ENCODE measurements around the gene NSMCE1. TPM values are rescaled to one million over a fixed set of nuclear protein-coding genes. Genes with fewer than 3 reads are reported as not detected.

NSMCE1 gene
- total RNA-seq, 2 experiments from 2014 or later, result 110 to 127 TPM

DNA sequence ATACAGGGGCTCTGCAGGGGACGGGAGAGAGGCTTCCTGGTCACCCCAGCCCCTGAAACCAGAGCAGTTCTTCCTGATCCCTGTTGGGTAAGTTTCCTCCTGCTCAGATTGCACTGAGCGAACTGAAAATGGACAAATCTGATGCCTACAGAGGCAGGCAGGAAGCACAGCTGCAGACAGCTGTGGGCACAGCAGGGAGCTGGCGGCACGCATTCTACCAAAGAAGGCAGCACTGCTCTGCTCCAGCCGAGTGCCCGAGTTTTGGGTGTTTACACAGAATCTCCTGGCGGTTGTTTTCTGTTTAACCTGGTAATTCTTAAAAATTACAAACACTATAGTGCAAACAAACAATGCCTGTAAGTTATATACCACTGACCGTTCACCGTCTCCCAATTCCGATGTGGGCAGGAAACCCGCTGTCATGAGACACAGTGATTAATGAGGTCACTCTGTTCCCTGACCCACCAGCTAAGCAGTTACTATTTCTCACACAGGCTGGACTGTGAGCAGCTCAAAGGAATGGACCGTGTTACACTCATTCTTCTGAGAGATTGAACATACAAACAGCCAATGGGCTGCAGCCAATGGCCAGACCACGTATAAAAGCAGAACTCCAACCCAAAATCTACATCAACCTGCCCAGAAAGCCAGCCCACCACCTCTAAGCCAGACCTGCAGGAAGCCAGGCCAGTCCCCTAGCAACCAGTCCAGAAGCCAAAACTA is 25.5 kb downstream of the NSMCE1 start:
- peaks cover 5% of the 10 kb centered on the region for H3K9me3 Mint-ChIP-seq (ENCODE audit: low read depth)
- H3K4me3 Mint-ChIP-seq, result peak overlapping the region; percentile 35
- ChIA-PET CTCF (interaction anchor here (0.7 to 1.5 kb wide), 5 partner anchors 8 to 73 kb away, joined by 3 to 5 read pairs (median 4); no protein-coding TSS in a partner anchor), POLR2A (interaction anchor here (0.7 kb wide), 1 partner anchor 124 kb away, joined by 4 read pairs; no protein-coding TSS in a partner anchor)
- intact Hi-C loops (cut with DNase I, micrococcal nuclease), result no loop called here
- no peaks in the 10 kb centered on the region for H3K27me3 Mint-ChIP-seq
- H3K27ac Mint-ChIP-seq, result peak overlapping the region; percentile 52
- ATAC-seq, result peak; percentile 17
- DNase-seq, result peak; percentile 52
- peaks cover 90% of the 10 kb centered on the region for H3K4me1 Mint-ChIP-seq
- H3K36me3 Mint-ChIP-seq (ENCODE audit: low read depth), result peaks cover 56% of the 10 kb centered on the region

DNA sequence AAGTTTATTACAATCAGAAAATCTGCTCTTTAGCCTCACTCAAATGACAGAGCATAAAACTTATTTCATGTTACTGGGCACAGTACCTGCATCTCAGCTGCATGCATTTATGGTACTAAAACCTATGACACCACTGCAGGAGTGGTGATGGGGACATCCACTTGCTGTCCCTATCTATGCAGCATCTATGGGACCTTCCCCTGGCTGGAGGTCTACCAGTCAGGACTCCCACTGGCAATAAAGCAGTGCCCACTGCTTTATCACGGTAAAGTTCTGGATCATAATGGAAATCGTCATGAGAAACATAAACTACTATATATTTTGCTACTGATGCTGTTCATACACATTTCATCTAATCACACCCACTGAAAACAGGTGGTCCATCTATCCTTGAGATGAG is 26.2 kb downstream of the NSMCE1 start:
- peaks cover 2% of the 10 kb centered on the region for H3K9me3 Mint-ChIP-seq (ENCODE audit: low read depth)
- H3K4me3 Mint-ChIP-seq, result peak overlapping the region; percentile 35
- no peaks in the 10 kb centered on the region for H3K27me3 Mint-ChIP-seq
- H3K27ac Mint-ChIP-seq, result peak overlapping the region; percentile 52
- DNase-seq (peak; percentile 3), ATAC-seq (no peak)
- CTCF ChIA-PET, result interaction anchor here (1.0 to 1.3 kb wide), 3 partner anchors 31 to 73 kb away, joined by 3 to 4 read pairs (median 4); no protein-coding TSS in a partner anchor
- H3K4me1 Mint-ChIP-seq, result peaks cover 90% of the 10 kb centered on the region
- intact Hi-C loops (cut with DNase I, micrococcal nuclease), result no loop called here
- peaks cover 51% of the 10 kb centered on the region for H3K36me3 Mint-ChIP-seq (ENCODE audit: low read depth)
- POLR2A ChIA-PET, result interaction anchor here (0.7 kb wide), 1 partner anchor 125 kb away, joined by 4 read pairs; no protein-coding TSS in a partner anchor

DNA sequence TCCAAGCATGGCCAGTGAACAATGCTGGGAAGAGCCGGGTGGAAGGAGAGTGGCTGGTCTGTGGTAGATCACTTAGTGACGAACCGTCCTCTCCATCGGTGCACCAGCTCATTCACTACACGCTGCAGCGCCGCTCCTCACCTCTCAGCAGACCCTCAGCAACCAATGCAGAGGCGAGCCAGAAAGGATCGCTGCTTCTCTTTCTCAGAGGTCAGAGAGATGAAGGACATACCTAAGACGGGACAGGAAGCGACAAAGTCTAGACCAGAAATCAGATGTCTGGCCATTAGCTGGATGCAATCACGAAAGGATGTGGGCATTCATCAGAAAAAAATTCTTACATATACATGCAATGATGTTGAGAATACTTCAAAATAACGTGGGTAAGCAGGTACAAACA is 26.9 kb downstream of the NSMCE1 start:
- intact Hi-C loops (cut with DNase I, micrococcal nuclease), result no loop called here

DNA sequence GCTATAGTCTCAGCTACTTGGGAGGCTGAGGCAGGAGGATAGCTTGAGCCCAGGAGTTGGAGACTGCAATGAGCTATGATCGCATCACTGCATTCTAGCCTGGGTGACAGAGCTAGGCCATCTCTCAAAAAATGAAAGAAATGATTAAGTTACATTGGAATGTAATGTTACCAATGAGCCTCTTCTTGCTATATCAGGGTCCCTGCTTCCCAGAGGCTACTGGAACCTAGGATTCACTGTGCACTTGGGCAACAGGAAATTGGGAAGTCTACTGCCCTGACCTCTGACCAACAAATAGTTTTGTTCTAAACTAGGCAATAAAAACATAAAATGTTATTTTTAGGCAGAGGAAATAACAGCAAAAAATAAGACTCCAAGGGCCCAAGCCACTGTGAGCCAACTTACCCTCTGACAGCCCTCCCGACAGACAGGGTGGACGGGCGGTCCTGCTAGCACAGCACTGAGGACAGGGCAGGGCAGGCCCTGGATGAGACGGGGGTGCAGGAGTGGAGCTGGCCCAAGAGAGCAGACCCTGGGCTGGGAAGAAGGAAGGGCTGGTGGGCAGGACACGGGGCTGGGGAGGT is 27.5 kb downstream of the NSMCE1 start:
- peaks cover 89% of the 10 kb centered on the region for H3K4me1 Mint-ChIP-seq
- intact Hi-C loops (cut with DNase I, micrococcal nuclease), result no loop called here
- H3K4me3 Mint-ChIP-seq, result no peak overlapping the region
- H3K27ac Mint-ChIP-seq, result no peak overlapping the region
- no peaks in the 10 kb centered on the region for H3K9me3 Mint-ChIP-seq (ENCODE audit: low read depth)
- H3K36me3 Mint-ChIP-seq (ENCODE audit: low read depth), result peaks cover 48% of the 10 kb centered on the region
- ATAC-seq, result no peak
- ChIA-PET POLR2A (interaction anchor here (0.8 to 1.0 kb wide), 2 partner anchors 48 to 127 kb away, joined by 3 to 4 read pairs; no protein-coding TSS in a partner anchor), CTCF (interaction anchor here (0.5 kb wide), 1 partner anchor 41 kb away, joined by 3 read pairs; no protein-coding TSS in a partner anchor)
- no peaks in the 10 kb centered on the region for H3K27me3 Mint-ChIP-seq
- DNase-seq, result peak; percentile 9

More for the DNA sequence above, 26.9 kb downstream of the NSMCE1 start:
- no peak overlapping the region for H3K4me3 Mint-ChIP-seq
- DNase-seq (no peak), ATAC-seq (no peak)
- H3K4me1 Mint-ChIP-seq, result peaks cover 90% of the 10 kb centered on the region
- H3K27ac Mint-ChIP-seq, result no peak overlapping the region
- CTCF ChIA-PET, result interaction anchor here (1.3 kb wide), 1 partner anchor 72 kb away, joined by 3 read pairs; no protein-coding TSS in a partner anchor
- H3K9me3 Mint-ChIP-seq (ENCODE audit: low read depth), result no peaks in the 10 kb centered on the region
- no peaks in the 10 kb centered on the region for H3K27me3 Mint-ChIP-seq
- H3K36me3 Mint-ChIP-seq (ENCODE audit: low read depth), result peaks cover 48% of the 10 kb centered on the region
- POLR2A ChIA-PET, result interaction anchor here (0.8 kb wide), 1 partner anchor 126 kb away, joined by 4 read pairs; no protein-coding TSS in a partner anchor

DNA sequence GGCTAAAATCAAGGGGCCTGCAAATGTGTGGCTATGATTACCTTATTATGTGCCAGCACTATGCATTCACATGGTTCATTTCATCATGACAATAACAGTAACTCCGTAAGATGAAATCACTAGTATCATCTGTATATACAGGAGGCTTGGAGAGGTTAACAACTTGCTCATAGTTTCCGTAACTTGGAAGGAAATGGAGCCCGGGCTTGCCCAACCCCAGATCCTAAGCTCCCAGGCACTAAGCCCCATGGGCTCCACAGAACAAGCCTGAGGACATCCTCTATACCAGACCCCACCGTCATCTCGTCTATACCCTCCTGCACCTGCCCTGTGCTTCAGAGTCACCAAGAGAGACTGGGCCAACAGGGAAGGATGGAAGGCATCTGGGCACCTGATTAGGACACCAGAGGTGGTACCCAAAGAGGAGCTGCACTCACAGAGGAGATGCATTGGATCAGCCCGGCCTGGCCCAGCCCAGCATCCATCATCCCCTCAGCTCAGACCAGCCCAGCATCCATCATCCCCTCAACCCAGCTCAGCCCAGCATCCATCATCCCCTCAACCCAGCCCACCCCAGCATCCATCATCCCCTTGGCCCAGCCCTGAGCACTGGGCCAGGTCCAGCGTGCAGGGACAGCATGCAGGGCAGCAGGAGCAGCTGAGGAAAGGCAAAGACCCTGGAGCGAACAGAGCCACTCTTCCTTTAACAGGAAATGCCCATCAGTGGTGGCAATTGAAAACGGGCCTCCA is 28.5 kb downstream of the NSMCE1 start:
- peak overlapping the region; percentile 100 for H3K27ac Mint-ChIP-seq
- ATAC-seq (no peak), DNase-seq (peak; percentile 23)
- CTCF ChIA-PET, result interaction anchor here (0.6 to 1.0 kb wide), 3 partner anchors 8 to 50 kb away, joined by 3 read pairs; no protein-coding TSS in a partner anchor
- H3K4me3 Mint-ChIP-seq, result no peak overlapping the region
- H3K36me3 Mint-ChIP-seq (ENCODE audit: low read depth), result peaks cover 51% of the 10 kb centered on the region
- intact Hi-C loops (cut with DNase I, micrococcal nuclease), result loop anchor here in 1 of 2 experiments (5.0 to 10.0 kb wide), 2 partner anchors 643 to 945 kb away; no protein-coding TSS in a partner anchor
- peaks cover 89% of the 10 kb centered on the region for H3K4me1 Mint-ChIP-seq
- H3K27me3 Mint-ChIP-seq, result no peaks in the 10 kb centered on the region
- POLR2A ChIA-PET, result interaction anchor here (0.8 to 1.3 kb wide), 4 partner anchors 14 to 79 kb away, joined by 3 read pairs; no protein-coding TSS in a partner anchor
- no peaks in the 10 kb centered on the region for H3K9me3 Mint-ChIP-seq (ENCODE audit: low read depth)

DNA sequence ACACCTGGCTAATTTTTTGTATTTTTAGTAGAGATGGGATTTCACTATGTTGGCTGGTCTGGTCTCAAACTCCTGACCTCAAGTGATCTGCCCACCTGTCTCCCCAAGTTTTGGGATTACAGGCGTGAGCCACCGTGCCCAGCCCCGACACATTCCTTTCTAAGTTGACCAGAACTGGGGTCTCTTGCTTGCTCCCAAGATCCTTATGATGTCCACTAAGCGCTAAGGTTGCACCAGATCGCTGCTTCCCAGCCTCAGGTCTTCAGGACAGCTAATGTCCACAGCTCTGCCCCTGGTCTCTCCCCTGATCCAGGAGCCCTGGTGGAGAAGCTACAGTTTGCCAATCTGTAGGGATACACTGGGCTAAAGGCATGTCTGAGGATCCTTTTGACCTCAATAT is 29.5 kb downstream of the NSMCE1 start:
- H3K4me1 Mint-ChIP-seq, result peaks cover 89% of the 10 kb centered on the region
- no peaks in the 10 kb centered on the region for H3K9me3 Mint-ChIP-seq (ENCODE audit: low read depth)
- POLR2A ChIA-PET, result interaction anchor here (0.6 to 1.3 kb wide), 5 partner anchors 15 to 171 kb away, joined by 3 to 8 read pairs (median 3); no protein-coding TSS in a partner anchor
- CTCF ChIA-PET, result interaction anchor here (0.8 to 7.5 kb wide), 3 partner anchors 7 to 42 kb away, joined by 3 to 63 read pairs (median 3); no protein-coding TSS in a partner anchor
- H3K36me3 Mint-ChIP-seq (ENCODE audit: low read depth), result peaks cover 48% of the 10 kb centered on the region
- peak overlapping the region; percentile 100 for H3K27ac Mint-ChIP-seq
- no peaks in the 10 kb centered on the region for H3K27me3 Mint-ChIP-seq
- intact Hi-C loops (cut with DNase I, micrococcal nuclease), result loop anchor here in 1 of 2 experiments (5.0 to 10.0 kb wide), 2 partner anchors 642 to 946 kb away; no protein-coding TSS in a partner anchor
- DNase-seq (peak; percentile 3), ATAC-seq (no peak)
- H3K4me3 Mint-ChIP-seq, result no peak overlapping the region

DNA sequence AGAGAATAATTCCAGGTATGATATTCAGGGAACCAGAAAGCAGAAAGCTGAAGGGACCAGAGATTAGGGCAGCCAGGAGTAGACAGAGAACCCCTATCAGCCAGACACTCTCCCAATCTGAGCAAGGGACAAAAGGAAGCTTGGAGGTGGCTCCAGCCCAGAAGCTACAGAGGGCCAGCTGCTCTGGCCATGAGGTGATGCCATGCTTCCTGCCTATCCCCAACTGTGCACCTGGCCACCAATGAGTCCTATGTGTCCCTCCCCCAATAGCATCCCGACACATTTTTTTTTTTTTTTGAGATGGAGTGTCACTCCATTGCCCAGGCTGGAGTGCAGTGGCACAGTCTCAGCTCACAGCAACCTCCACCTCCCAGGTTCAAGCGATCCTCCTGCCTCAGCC is 30.0 kb downstream of the NSMCE1 start:
- intact Hi-C loops (cut with DNase I, micrococcal nuclease), result loop anchor here in 1 of 2 experiments (5.0 to 10.0 kb wide), 2 partner anchors 641 to 946 kb away; no protein-coding TSS in a partner anchor
- no peak for ATAC-seq
- peak overlapping the region; percentile 100 for H3K27ac Mint-ChIP-seq

DNA sequence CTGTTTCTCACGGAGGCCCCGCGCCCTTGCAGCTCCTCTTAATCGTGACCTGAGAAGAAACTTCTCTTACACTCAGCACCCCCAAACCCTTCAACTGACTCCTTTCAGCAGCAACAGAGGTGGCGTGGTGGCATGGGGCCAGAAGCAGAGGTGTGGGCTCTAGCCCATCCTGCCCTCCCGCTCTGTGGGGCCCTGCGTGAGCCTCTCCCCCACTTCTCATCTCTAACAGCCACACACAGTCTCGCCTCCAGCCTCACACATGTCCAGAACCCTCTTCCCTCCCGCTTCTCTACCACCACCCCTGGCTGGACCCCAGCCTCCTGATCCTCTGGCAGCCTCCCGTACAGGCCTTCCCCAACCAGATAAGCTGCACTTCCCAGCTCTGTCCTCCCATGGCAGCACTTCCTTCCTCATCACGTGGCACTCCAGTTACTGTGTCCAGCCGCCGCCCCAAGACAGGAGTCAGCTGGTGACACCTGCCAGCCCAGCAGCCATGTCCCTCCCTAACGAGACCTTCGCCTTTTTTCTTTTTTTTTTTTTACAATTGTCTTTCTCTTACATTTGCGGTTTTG is 30.5 kb downstream of the NSMCE1 start:
- Mint-ChIP-seq H3K9me3 (ENCODE audit: low read depth) (no peaks in the 10 kb centered on the region), H3K36me3 (ENCODE audit: low read depth) (peaks cover 54% of the 10 kb centered on the region), H3K27ac (peak overlapping the region; percentile 100), H3K27me3 (no peaks in the 10 kb centered on the region), H3K4me3 (peak overlapping the region; percentile 67), H3K4me1 (peaks cover 89% of the 10 kb centered on the region)
- intact Hi-C loops (cut with DNase I, micrococcal nuclease), result loop anchor here in 1 of 2 experiments (5.0 to 10.0 kb wide), 2 partner anchors 641 to 947 kb away; no protein-coding TSS in a partner anchor
- DNase-seq (peak; percentile 67), ATAC-seq (peak; percentile 1)
- ChIA-PET CTCF (interaction anchor here (0.5 to 7.5 kb wide), 4 partner anchors 14 to 130 kb away, joined by 3 to 80 read pairs (median 34); no protein-coding TSS in a partner anchor), POLR2A (interaction anchor here (0.6 to 5.2 kb wide), 8 partner anchors 8 to 141 kb away, joined by 3 to 111 read pairs (median 8); no protein-coding TSS in a partner anchor)

More for the DNA sequence above, 30.0 kb downstream of the NSMCE1 start:
- Mint-ChIP-seq H3K4me3 (peak overlapping the region; percentile 67), H3K9me3 (ENCODE audit: low read depth) (no peaks in the 10 kb centered on the region), H3K36me3 (ENCODE audit: low read depth) (peaks cover 49% of the 10 kb centered on the region), H3K27me3 (no peaks in the 10 kb centered on the region), H3K4me1 (peaks cover 89% of the 10 kb centered on the region)
- CTCF ChIA-PET, result interaction anchor here (0.5 to 7.5 kb wide), 2 partner anchors 14 to 60 kb away, joined by 3 to 63 read pairs; no protein-coding TSS in a partner anchor
- POLR2A ChIA-PET, result interaction anchor here (0.6 to 2.2 kb wide), 4 partner anchors 16 to 172 kb away, joined by 3 to 18 read pairs (median 6); no protein-coding TSS in a partner anchor
- DNase-seq, result peak; percentile 7

DNA sequence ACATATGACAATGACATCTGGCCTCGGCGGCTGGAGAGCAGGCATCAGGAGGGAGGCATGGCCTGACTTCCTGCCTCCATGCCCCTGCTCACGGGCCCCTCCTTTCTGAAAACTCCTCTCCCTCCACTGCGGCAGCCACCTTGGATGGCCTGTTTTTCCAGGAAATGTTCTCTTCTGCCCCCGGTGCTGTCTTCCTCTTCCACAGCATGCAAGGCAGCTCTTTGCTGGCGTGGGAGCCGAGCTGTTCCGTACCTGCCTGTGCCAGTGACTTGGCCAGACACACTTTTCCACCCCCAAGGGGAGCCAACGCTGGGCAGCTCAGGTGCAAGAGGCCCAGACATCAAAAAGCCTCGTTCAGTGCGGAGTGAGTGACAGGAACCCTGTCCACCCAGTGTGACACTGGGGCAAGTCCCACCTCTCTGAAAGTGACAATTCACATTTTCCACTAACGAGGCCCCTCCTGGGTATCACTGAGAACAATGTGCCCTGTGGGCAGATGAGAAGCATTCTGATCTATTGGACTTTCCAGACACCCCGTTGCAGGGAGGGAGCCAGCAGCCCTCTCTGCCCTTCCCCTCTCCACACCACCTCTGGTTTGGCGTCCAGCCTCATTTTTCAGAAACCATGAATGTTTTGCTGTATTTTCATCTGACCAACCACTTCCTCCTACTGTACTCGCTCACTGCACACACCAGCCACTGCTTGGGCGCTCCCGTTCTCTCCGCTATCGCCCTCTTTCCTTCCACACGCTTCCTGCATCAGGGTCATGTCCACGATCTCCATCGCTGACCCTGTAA is 31.2 kb downstream of the NSMCE1 start:
- ATAC-seq (peak; percentile 78), DNase-seq (peak; percentile 90)
- POLR2A ChIA-PET, result interaction anchor here (0.6 to 5.2 kb wide), 25 partner anchors 9 to 1981 kb away, joined by 3 to 111 read pairs (median 6); partner anchors contain the start of genes KDM8 and NSMCE1
- H3K9me3 Mint-ChIP-seq (ENCODE audit: low read depth), result no peaks in the 10 kb centered on the region
- H3K27me3 Mint-ChIP-seq, result no peaks in the 10 kb centered on the region
- H3K4me3 Mint-ChIP-seq, result peak overlapping the region; percentile 67
- peak overlapping the region; percentile 100 for H3K27ac Mint-ChIP-seq
- peaks cover 89% of the 10 kb centered on the region for H3K4me1 Mint-ChIP-seq
- peaks cover 61% of the 10 kb centered on the region for H3K36me3 Mint-ChIP-seq (ENCODE audit: low read depth)
- intact Hi-C loops (cut with DNase I, micrococcal nuclease), result loop anchor here (1.0 to 10.0 kb wide), 14 partner anchors 9 to 947 kb away; partner anchors contain the start of genes IL21R (in 1 of the 2) and NSMCE1 (in 1 of the 2)
- CTCF ChIA-PET, result interaction anchor here (0.6 to 7.5 kb wide), 15 partner anchors 15 to 168 kb away, joined by 3 to 80 read pairs (median 4); partner anchors contain the start of genes KDM8 and NSMCE1

All from activated CD4-positive, alpha-beta T cell treated with anti-CD3 and anti-CD28 coated beads for 36 hours (primary cell).